Lower leg skin (tissue), 4 donors: Measurements from ENCODE around the gene GLUD2. TPM values are rescaled to one million over a fixed set of nuclear protein-coding genes. Genes with fewer than 3 reads are reported as not detected.
"Not testable (repeated sequence)": the region's sequence is repeated elsewhere in the genome, so short reads cannot be mapped to it uniquely, and the experiment has no call there.

Source experiments
- DNase-seq, 2 donors: peaks; one replicate each; pipeline ENCODE4 v3.0.0-alpha.2; 2019; ENCODE audit warnings: low spot score in 2 of 2
- H3K4me3 ChIP-seq: fragments of 200-600 bp; sonication (generic); 2 replicates; pipeline ENCODE4 v1.5.1; 2017; ENCODE audit warnings: mild to moderate bottlenecking, low read depth; ENCODE audit not compliant: poor library complexity, severe bottlenecking
- POLR2A ChIP-seq, 2 donors: fragments of 450-650 bp; IDR thresholded peaks; one replicate each; pipeline ENCODE4 v1.6.1; 2016 to 2017; ENCODE audit warnings: antibody characterized with exemption in 2 of 2, mild to moderate bottlenecking in 1 of 2, moderate library complexity in 1 of 2
- WGBS, 2 donors: methylation state at CpG; one replicate each; pipeline ENCODE4 v1.1.5; 2018; 5-methylcytosine and 5-hydroxymethylcytosine counted together
- intact Hi-C: fragments of 100-400 bp; cut with DNase I; formaldehyde crosslinking; loops from one replicate; pipeline ENCODE4 v1.15.0; 2023; ENCODE audit warnings: low total_unique reads
- total RNA-seq, 4 donors: library from RNA; depleted of rRNA; stranded (reverse); fragments of >200 nt; gene quantifications; one replicate each; pipeline ENCODE4 v1.1.0, GENCODE V29; 2016
- TF ChIP-seq, protein P1 (sequence below), 3 donors: fragments of 450-650 bp; IDR thresholded peaks; one replicate each; pipeline ENCODE4 v1.5.1; 2016; ENCODE audit warnings: antibody characterized with exemption in 3 of 3, mild to moderate bottlenecking in 3 of 3, moderate library complexity in 2 of 3

Gene GLUD2
- total RNA-seq, 4 donors from 2014 or later, result 0.34 to 0.99 (median 0.78) TPM

DNA sequence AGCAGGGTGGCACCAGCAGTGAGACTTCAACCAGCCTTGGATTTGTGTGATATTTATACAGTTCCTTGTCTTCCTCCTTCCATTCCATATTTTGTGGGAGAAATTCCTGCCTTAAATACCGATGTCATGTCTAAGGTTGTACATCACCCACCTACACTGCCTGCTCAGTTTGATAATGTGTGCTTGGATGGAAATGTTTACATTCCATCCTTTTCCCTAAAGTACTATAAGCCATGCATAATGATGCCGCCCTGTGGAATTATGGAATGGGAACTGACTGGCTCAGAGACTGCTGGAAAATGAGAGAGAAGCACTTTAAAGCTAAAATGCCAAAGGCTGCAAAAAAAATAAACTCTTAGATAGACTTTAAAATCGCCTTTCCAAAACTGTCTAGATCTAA is 11.3 kb upstream of the GLUD2 start:
- TF ChIP-seq, protein P1, sequence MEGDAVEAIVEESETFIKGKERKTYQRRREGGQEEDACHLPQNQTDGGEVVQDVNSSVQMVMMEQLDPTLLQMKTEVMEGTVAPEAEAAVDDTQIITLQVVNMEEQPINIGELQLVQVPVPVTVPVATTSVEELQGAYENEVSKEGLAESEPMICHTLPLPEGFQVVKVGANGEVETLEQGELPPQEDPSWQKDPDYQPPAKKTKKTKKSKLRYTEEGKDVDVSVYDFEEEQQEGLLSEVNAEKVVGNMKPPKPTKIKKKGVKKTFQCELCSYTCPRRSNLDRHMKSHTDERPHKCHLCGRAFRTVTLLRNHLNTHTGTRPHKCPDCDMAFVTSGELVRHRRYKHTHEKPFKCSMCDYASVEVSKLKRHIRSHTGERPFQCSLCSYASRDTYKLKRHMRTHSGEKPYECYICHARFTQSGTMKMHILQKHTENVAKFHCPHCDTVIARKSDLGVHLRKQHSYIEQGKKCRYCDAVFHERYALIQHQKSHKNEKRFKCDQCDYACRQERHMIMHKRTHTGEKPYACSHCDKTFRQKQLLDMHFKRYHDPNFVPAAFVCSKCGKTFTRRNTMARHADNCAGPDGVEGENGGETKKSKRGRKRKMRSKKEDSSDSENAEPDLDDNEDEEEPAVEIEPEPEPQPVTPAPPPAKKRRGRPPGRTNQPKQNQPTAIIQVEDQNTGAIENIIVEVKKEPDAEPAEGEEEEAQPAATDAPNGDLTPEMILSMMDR (IDR thresholded peaks at IDR 0.05), result no peak
- no peak for TF ChIP-seq POLR2A (IDR thresholded peaks at IDR 0.05)
- WGBS, 2 donors, result 56 to 57% methylated on average over 3 of the region's 3 CpGs
- no peak for DNase-seq
- intact Hi-C loops, result no loop called here
- no peak overlapping the region for H3K4me3 ChIP-seq

DNA sequence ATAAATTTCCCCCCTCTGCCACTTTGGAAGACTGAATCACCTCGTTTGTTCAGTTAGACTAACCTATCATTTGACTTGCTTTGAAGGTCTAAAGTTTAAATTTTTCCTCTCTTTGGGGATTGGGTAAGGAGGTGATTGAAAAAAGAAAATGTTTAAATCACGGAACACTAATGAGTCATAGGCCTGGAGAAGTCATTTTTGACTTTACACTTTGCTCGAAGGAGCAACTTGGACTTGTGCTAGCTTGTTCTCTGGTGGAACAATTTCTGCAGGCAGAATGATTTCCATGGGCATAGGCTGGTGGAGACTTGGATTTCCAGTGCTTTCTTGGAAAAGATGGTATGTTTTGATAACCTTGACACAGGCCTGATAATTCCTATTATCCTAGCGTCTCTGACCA is 10.5 kb upstream of the GLUD2 start:
- intact Hi-C loops, result no loop called here
- WGBS, 2 donors, result 43 to 45% methylated on average over 4 of the region's 4 CpGs
- H3K4me3 ChIP-seq, result no peak overlapping the region
- DNase-seq, result no peak
- TF ChIP-seq, protein P1 (IDR thresholded peaks at IDR 0.05), result no peak
- TF ChIP-seq POLR2A (IDR thresholded peaks at IDR 0.05), result no peak

DNA sequence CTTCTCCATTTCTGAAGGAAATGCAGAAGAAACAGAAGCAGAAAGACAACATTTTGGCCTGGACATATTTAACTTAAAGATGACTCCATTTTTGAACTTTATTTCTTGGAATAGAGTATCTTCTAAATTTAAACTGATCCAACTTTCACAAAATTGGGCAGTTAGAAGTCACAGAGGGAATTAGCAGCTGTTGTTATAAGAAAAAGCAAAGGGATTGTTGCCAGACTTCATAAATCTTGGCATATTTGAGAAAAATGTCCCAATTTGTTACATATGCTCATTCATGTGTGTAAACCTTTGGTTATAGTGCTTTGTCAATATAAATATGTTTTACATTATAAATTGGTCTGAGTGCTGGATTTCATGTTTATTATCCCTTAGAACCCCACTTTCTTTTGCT is 3.4 kb downstream of the GLUD2 start:
- TF ChIP-seq, protein P1 (IDR thresholded peaks at IDR 0.05), result no peak
- no peak for TF ChIP-seq POLR2A (IDR thresholded peaks at IDR 0.05)
- DNase-seq, result no peak
- intact Hi-C loops, result no loop called here
- H3K4me3 ChIP-seq, result no peak overlapping the region

DNA sequence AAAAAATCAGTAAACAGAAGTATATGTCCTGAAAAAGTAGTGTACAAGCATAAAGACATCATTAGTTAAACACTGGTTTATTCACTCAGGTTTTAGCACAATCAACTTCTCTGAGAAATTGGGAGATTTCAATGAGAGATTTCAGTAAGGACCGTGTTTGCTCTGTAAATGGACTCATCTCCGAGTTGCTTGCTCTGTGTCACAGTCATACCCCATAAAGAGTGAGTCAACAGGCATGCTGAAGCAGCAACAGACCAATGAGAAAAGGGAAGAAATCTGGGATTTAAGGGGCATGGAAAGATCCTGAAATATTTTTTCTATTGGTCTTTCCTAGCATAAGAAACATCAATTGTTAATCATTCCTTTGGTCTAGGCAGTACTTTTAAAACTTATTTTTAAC is 4.7 kb downstream of the GLUD2 start:
- H3K4me3 ChIP-seq, result no peak overlapping the region
- DNase-seq, result no peak
- 64 to 74% methylated on average over 2 of the region's 2 CpGs for WGBS, 2 donors
- intact Hi-C loops, result no loop called here
- TF ChIP-seq, protein P1 (IDR thresholded peaks at IDR 0.05), result no peak
- TF ChIP-seq POLR2A (IDR thresholded peaks at IDR 0.05), result no peak

DNA sequence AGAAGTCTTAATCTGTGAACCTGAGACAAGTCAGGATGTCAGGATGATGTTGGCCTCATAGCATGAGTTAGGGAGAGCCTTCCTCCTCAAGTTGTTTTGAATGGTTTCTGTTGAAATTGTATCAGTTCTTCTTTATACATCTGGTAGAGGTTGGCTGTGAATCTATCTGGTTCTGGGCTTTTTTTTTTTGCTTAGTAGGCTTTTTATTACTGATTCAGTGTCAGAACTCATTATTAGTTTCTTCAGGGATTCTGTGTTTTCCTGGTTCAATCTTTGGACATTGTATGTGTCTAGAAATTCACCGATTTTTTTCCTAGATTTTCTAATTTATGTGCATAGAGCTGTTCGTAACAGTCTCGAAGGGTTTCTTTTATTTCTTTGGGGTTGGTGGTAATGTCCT is 14.9 kb downstream of the GLUD2 start:
- DNase-seq, result no peak

DNA sequence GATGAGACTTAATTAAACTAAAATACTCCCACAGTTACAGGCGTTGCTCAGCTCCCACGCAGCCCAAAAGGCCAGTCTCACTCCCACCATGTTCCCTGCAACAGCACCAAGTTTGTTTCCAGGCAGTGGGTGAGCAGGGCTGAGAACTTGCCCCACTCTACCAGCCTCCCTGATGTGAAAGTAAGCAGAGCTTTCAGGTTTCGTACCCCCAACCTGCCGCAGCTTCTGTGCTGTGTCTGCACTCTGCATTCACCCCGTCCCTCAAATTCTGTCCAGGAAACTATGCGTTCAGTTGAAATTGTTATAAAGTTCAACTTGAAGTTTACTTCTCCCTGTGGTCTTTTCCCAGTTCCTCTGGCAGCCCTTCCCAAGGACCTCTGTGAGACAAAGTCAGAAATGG is 17.2 kb downstream of the GLUD2 start:
- TF ChIP-seq, protein P1 (IDR thresholded peaks at IDR 0.05), result no peak
- TF ChIP-seq POLR2A (IDR thresholded peaks at IDR 0.05), result no peak
- 91 to 96% methylated on average over 6 of the region's 6 CpGs for WGBS, 2 donors
- intact Hi-C loops, result no loop called here
- H3K4me3 ChIP-seq, result no peak overlapping the region
- DNase-seq, result no peak

More for the DNA sequence above, 14.9 kb downstream of the GLUD2 start:
- no peak overlapping the region for H3K4me3 ChIP-seq
- intact Hi-C loops, result no loop called here
- 93 to 96% methylated on average over 3 of the region's 3 CpGs for WGBS, 2 donors
- no peak for TF ChIP-seq POLR2A (IDR thresholded peaks at IDR 0.05)
- TF ChIP-seq, protein P1 (IDR thresholded peaks at IDR 0.05), result no peak

DNA sequence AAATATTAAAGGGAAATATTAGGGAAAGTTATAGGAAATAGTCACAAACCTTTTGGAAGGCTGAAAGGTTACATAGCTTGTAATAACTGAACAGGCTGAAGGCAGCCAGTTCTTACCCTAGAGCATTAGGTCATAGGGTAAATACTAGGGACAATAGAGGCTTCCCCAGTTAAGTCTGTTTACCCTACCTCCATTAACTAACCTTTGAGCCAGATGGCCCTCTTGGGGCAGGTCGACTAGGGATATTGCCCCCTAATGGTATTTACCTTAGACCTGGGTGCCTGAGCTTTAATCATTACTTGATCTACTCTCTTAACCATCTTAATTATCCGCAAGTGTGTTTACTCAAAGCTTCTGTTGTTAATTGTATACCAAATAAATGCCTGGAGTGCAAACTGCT is 36.8 kb downstream of the GLUD2 start:
- 52 to 58% methylated on average over 2 of the region's 2 CpGs for WGBS, 2 donors

More for the DNA sequence above, 36.8 kb downstream of the GLUD2 start:
- H3K4me3 ChIP-seq, DNase-seq, intact Hi-C loops: not testable (repeated sequence)
